Gastrocnemius medialis (tissue), 4 donors: ENCODE results near the gene AHNAK2. TPM values are rescaled to one million over a fixed set of nuclear protein-coding genes. Genes with fewer than 3 reads are reported as not detected.
"Not testable (repeated sequence)": the region's sequence is repeated elsewhere in the genome, so short reads cannot be mapped to it uniquely, and the experiment has no call there.

Experiments used
- ATAC-seq, 2 donors: fragments of 150-250 bp; one replicate each; pipeline ENCODE4 v1.9.1; 2016
- DNase-seq, 2 donors: peaks; one replicate each; pipeline ENCODE4 v3.0.0-alpha.2; 2019
- H3K27ac ChIP-seq, 4 donors: fragments of 200-600 bp; sonication (generic); 1 replicate in 1 of 4; 2 replicates in 3 of 4; pipeline ENCODE4 v1.5.1; 2016 to 2018; ENCODE audit warnings: mild to moderate bottlenecking in 2 of 4, moderate library complexity in 1 of 4
- H3K27me3 ChIP-seq, 3 donors: fragments of 200-600 bp; sonication (generic) in 2 of 3; 1 replicate in 1 of 3; 2 replicates in 2 of 3; pipeline versions ENCODE4 v1.5.1 to v1.6.0; 2016 to 2019; ENCODE audit warnings: mild to moderate bottlenecking in 1 of 3, moderate library complexity in 1 of 3
- H3K36me3 ChIP-seq, 2 donors: fragments of 200-600 bp; sonication (generic) in 1 of 2; one replicate each; pipeline ENCODE4 v1.5.1; 2017 to 2018
- H3K4me1 ChIP-seq, 2 donors: fragments of 200-600 bp; sonication (generic) in 1 of 2; one replicate each; pipeline ENCODE4 v1.5.1; 2016 to 2017; ENCODE audit warnings: mild to moderate bottlenecking in 2 of 2
- H3K4me3 ChIP-seq, 4 donors: fragments of 200-600 bp; sonication (generic) in 3 of 4; 1 replicate in 1 of 4; 2 replicates in 3 of 4; pipeline ENCODE4 v1.5.1; 2016 to 2019; ENCODE audit warnings: mild to moderate bottlenecking in 2 of 4
- H3K9me3 ChIP-seq, 3 donors: fragments of 200-600 bp; sonication (generic) in 2 of 3; 1 replicate in 1 of 3; 2 replicates in 2 of 3; pipeline ENCODE4 v1.5.1; 2016 to 2019
- POLR2A ChIP-seq, 2 donors: fragments of 450-650 bp; IDR thresholded peaks; one replicate each; pipeline ENCODE4 v1.6.1; 2017; ENCODE audit warnings: antibody characterized with exemption in 2 of 2, mild to moderate bottlenecking in 2 of 2, moderate library complexity in 2 of 2
- in situ Hi-C, 4 donors: fragments of 200-750 bp; cut with MboI; loops; one replicate each; pipeline versions ENCODE4 v1.15.0 to v1.8.0; 2017; ENCODE audit warnings: low sequenced_read_pairs in 4 of 4
- intact Hi-C: fragments of 100-400 bp; cut with DNase I; formaldehyde crosslinking; loops from one replicate; pipeline ENCODE4 v1.15.1; 2023; ENCODE audit warnings: low total_unique reads
- total RNA-seq, 4 donors: library from RNA; depleted of rRNA; stranded (reverse); fragments of >200 nt; gene quantifications; one replicate each; pipeline versions ENCODE4 v1.1.0 to v1.2.3, GENCODE V29; 2016
- TF ChIP-seq, protein P1 (sequence below), 5 experiments: fragments of 450-650 bp in 3 of 5; fragments of 200-600 bp in 2 of 5; sonication (generic) in 2 of 5; IDR thresholded peaks in 4 of 5; conservative IDR thresholded peaks in 1 of 5; 1 replicate in 4 of 5; 2 replicates in 1 of 5; pipeline ENCODE4 v1.5.1; 2016 to 2019; ENCODE audit warnings: antibody characterized with exemption in 5 of 5, mild to moderate bottlenecking in 3 of 5, moderate library complexity in 3 of 5

Gene AHNAK2
- total RNA-seq, 4 donors from 2014 or later = 2.0 to 8.6 (median 3.4) TPM

DNA sequence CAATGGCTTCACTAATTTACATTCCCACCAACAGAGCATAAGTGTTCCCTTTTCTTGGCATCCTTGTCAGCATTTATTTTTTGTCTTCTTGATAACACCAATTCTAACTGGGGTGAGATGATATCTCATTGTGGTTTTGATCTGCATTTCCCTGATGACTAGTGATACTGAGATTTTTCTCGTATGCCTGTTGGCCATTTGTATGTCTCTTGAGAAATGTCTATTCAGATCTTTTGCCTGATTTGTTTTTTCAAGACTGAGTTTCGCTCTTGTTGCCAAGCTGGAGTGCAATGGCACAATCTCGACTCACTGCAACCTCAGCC lies 58.2 kb downstream of the AHNAK2 start:
- in situ Hi-C loops = no loop called here
- Histone ChIP-seq H3K27ac (no peak overlapping the region), H3K27me3 (no peaks in the 10 kb centered on the region), H3K4me1 (no peaks in the 10 kb centered on the region), H3K9me3 (no peaks in the 10 kb centered on the region), H3K36me3 (no peaks in the 10 kb centered on the region), H3K4me3 (no peak overlapping the region)
- intact Hi-C loops = no loop called here
- TF ChIP-seq POLR2A (IDR thresholded peaks at IDR 0.05) = no peak
- TF ChIP-seq, protein P1, sequence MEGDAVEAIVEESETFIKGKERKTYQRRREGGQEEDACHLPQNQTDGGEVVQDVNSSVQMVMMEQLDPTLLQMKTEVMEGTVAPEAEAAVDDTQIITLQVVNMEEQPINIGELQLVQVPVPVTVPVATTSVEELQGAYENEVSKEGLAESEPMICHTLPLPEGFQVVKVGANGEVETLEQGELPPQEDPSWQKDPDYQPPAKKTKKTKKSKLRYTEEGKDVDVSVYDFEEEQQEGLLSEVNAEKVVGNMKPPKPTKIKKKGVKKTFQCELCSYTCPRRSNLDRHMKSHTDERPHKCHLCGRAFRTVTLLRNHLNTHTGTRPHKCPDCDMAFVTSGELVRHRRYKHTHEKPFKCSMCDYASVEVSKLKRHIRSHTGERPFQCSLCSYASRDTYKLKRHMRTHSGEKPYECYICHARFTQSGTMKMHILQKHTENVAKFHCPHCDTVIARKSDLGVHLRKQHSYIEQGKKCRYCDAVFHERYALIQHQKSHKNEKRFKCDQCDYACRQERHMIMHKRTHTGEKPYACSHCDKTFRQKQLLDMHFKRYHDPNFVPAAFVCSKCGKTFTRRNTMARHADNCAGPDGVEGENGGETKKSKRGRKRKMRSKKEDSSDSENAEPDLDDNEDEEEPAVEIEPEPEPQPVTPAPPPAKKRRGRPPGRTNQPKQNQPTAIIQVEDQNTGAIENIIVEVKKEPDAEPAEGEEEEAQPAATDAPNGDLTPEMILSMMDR (IDR thresholded peaks at IDR 0.05 in 4 of 5, conservative IDR thresholded peaks at IDR 0.05 in 1 of 5) = no peak
- ATAC-seq (no peak), DNase-seq (no peak)

DNA sequence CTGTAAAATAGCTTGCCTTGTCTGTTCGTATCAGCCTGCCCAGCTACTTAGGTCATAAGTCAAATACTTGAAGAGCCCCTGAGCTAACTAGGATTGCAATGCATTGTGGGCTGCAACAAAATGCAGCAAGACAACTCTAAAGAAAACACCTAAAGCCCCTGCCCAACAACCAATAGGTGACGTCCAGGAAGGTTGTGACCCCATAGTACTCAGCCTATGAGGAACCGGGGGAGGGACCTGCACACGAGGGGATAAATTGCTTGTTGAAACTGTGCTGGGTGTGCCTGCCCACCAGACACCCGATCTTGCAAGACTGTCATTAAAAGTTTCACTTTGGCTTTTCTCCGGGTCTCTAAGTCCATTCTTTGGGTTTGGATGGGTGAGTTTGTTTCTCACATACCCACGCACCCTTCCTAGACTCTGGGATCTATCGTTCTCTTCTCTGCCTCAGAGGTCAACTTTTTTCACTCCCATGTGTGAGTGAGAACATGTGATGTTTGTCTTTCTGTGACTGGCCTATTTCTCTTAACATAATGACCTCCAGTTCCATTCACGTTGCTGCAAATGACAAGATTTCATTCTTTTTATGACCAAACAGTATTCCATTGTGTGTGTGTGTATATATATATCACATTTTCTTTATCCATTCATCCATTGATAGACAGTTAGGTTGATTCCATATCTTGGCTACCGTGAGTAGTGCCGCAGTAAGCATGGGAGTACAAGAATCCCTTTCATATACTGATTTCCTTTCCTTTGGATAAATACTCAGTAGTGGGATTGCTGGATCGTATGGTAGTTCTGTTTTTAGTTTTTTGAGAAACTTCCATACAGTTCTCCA lies 58.8 kb downstream of the AHNAK2 start:
- intact Hi-C loops, H3K36me3 ChIP-seq, H3K27me3 ChIP-seq, H3K9me3 ChIP-seq, in situ Hi-C loops, ATAC-seq, H3K27ac ChIP-seq, DNase-seq, H3K4me3 ChIP-seq, H3K4me1 ChIP-seq: not testable (repeated sequence)

DNA sequence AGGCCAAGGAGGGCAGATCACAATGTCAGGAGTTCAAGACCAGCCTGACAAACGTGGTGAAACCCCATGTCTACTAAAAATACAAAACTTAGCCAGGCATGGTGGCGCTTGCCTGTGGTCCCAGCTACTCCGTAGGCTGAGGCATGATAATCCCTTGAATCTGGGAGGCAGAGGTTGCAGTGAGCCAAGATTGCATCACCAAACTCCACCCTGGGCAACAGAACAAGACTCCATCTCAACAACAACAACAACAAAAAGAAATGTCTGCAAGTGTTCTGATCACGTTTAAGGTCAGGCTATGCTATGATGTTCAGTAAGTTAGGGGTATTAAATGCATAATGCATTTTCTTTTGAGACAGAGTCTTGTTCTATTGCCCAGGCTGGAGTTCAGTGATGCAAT lies 60.2 kb downstream of the AHNAK2 start:
- ATAC-seq (no peak), DNase-seq (no peak)
- TF ChIP-seq POLR2A (IDR thresholded peaks at IDR 0.05) = no peak
- TF ChIP-seq, protein P1 (IDR thresholded peaks at IDR 0.05 in 4 of 5, conservative IDR thresholded peaks at IDR 0.05 in 1 of 5) = no peak
- Histone ChIP-seq H3K4me3 (no peak overlapping the region), H3K9me3 (no peaks in the 10 kb centered on the region), H3K27ac (no peak overlapping the region), H3K36me3 (no peaks in the 10 kb centered on the region), H3K27me3 (peaks cover 0 to 3% (median 0%) of the 10 kb centered on the region in 3 donors), H3K4me1 (no peaks in the 10 kb centered on the region)
- intact Hi-C loops = no loop called here
- in situ Hi-C loops = no loop called here

DNA sequence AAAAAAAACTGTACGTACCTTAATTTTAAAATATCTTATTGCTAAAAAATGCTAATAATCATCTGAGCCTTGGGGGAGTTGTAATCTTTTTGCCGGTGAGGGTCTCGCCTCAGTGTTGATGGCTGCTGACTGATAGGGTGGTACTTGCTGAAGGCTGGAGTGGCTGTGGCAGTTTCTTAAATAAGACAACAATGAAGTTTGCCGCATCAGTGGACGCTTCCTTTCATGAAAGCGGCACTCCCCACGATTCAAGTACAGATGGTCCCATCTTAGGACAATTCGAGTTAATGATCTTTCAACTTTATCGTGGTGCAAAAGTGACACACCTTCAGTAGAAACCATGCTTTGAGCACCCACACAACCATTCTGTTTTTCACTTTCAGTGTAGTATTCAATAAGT lies 61.1 kb downstream of the AHNAK2 start:
- Histone ChIP-seq H3K4me3 (no peak overlapping the region), H3K9me3 (no peaks in the 10 kb centered on the region), H3K27ac (no peak overlapping the region), H3K36me3 (no peaks in the 10 kb centered on the region), H3K4me1 (no peaks in the 10 kb centered on the region), H3K27me3 (peaks cover 0 to 6% (median 4%) of the 10 kb centered on the region in 3 donors)
- DNase-seq = no peak
- intact Hi-C loops = no loop called here
- in situ Hi-C loops = no loop called here
- TF ChIP-seq, protein P1 (IDR thresholded peaks at IDR 0.05 in 4 of 5, conservative IDR thresholded peaks at IDR 0.05 in 1 of 5) = no peak
- TF ChIP-seq POLR2A (IDR thresholded peaks at IDR 0.05) = no peak
- ATAC-seq = no peak

DNA sequence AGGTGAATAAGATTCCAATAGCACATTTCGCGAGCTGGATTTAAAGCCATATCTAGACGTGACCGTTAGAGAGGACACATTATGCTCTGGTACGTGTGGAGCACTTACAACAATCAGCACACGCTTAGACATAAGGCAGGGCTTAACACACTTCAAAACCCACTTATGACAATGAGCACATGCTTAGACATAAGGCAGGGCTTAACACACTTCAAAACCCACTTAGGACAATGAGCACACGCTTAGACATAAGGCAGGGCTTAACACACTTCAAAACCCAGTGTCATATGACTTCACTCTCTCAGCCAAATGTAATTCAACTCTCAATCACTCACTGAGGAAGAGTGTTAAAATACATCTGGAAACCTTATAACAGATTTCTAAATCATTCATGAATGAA lies 64.7 kb downstream of the AHNAK2 start:
- no peak for DNase-seq
- intact Hi-C loops (no loop called here), in situ Hi-C loops (no loop called here)
- Histone ChIP-seq H3K4me1 (no peaks in the 10 kb centered on the region), H3K27ac (no peak overlapping the region), H3K27me3 (peaks cover 0 to 14% (median 7%) of the 10 kb centered on the region in 3 donors), H3K4me3 (no peak overlapping the region), H3K36me3 (no peaks in the 10 kb centered on the region), H3K9me3 (no peaks in the 10 kb centered on the region)
- ATAC-seq = no peak
- TF ChIP-seq POLR2A (IDR thresholded peaks at IDR 0.05) = no peak
- TF ChIP-seq, protein P1 (IDR thresholded peaks at IDR 0.05 in 4 of 5, conservative IDR thresholded peaks at IDR 0.05 in 1 of 5) = no peak
